Activated CD4-positive, alpha-beta T cell treated with anti-CD3 and anti-CD28 coated beads for 1 hour (primary cell): ENCODE data around the gene KDM1B.

Experiments used
- DNase-seq: peaks from one replicate; pipeline ENCODE4 v3.0.0-alpha.2; 2020

The KDM1B gene

DNA sequence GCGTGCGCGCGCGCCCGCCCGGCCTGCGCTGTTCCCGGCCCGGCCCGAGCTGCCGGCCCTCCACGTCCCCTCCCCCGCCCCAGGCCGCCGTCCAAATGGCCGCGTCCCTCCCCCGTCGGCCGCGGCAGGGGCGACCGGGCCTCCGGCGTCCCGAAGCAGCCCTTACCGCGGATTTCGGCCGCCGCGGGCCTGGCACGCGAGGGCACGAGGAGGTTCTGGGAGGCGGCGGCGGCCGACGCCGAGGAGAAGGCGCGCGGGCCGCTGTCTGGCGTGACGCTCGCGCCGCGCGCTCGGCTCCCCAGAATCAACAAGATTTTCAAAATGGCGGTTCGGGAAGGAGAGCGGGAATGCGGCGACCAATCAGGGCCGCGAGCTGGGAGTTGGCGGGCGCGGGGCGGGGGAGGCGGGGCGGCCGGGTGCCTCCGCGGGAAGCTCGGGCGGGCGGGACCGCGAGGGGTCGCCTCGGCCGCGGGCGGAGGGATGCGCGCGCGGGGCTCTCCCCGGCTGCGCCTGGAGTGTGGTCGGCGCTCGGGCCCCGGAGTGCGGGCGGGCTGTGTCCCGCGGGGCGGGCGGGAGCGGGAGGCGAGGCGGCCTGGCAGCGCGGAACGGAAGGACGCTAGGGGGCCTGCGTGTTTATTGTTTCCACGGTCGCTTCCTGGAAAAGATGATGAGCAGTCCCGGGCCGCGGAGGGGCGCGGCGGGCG, 109.1 kb downstream of the KDM1B start, which contains the start of gene DEK:
TSS of gene DEK (minus strand) at position 312 of the 704 bp plus-strand sequence. CDS start 543 bp downstream, outside the sequence.
- DNase-seq: peak; percentile 85

DNA sequence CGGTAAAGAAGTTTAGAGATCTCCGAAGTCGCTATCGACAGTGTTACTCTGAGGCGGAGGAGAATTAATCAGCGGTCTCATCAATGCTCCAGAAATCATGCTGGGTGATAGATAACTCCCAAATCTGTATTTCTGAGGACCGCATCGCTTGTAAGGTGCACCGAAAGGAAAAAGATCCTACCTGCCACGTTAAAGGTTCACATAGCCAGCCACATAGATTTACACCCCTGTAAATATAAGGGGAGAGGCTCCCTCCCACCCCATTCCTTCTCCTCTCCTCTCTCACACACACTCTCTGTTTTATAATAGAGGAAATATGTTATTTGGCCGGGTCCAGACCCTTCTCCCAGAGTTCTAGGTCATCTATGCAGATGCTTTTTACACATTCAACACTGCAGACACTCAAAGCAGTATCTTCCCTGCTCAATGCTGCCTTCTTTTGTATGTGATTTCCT, 109.7 kb downstream of the KDM1B start:
- no peak for DNase-seq

DNA sequence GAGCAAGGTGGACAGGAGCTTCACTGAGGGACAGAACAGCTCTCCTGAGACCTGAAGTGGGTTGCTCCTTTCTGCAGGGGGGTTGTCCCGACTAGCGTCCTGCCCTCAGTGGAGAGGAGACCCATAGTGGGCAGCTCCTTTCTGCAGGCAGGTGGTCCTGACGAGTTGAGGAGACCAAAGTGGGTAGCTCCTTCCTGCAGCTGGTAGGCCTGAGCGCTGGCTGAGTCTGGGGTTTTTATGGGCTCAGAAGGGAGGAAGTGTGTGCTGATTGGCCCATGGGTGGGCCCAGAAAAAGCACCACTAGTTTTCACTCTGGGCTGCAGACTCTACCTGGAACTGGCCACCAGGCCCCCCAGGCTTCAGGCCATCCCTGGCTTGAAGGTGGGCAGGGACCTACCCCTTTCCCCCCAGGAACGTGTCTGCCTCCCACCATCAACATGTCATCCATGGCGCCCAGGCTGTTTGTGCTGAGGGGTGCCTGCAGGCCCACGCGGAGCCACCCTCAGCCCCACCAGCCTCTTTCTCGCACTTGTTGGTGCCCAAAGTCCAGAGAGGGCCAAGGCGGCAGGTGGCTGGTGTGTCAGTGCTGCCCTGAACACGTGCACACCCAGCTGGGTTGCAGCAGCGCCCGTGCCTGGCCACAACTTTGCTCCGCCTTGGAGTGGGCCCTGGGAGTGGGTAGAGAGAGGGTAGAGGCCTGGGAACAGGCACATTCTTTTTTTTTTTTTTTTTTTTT, 110.7 kb downstream of the KDM1B start:
- DNase-seq: no peak

DNA sequence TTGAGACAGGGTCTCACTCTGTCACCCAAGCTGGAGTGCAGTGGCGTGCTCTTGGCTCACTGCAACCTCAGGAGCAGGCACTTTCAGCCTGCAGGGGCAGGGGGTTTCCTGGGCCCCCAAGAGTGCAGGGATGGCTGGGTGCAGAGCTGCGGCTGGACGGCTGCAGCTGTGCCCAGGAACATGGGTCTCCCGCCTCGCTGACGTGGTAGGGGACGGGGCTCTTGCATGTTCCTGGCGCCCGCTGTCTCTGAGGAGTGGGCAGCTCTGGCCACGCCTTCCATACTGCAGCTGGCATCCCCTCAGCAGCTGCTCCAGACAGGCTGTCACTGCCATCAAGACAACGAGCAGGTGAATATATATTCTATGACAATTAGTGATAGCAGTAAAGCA, 111.3 kb downstream of the KDM1B start:
- no peak for DNase-seq

GRCh38 chr6:18268066-18268465, 112.8 kb downstream of the KDM1B start:
- no peak for DNase-seq

- no peak for DNase-seq
These were observed 114.0 kb downstream of the KDM1B start for GRCh38 chr6:18269253-18269652.

GRCh38 chr6:18269717-18270116, 114.5 kb downstream of the KDM1B start:
- no peak for DNase-seq

- DNase-seq: no peak
These were observed 115.0 kb downstream of the KDM1B start for GRCh38 chr6:18270216-18270615.
